ENCODE data around the gene OR52E2. TPM values are rescaled to one million over a fixed set of nuclear protein-coding genes. Genes with fewer than 3 reads are reported as not detected.

OR52E2 gene
- total RNA-seq, 2 donors from 2014 or later, result not detected

DNA sequence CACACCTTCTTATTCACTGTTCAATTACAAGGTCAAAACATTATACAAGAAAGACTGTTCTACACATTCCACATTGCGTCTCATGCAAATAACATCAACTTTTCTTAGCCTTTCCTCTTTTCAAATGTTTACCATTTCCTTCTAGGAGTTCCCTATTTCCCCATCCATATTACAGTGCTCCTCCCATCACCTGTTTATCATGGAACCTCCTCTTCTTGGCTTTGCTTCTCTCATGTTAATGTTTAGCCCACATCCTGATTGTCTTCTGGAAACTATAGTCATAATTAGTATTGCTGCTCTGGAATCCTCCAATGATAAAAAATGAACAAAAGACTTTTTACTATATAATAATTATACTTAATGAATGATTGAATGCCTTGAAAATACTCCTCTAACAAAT is 31.2 kb upstream of the OR52E2 start:
- TF ChIP-seq, protein P1, sequence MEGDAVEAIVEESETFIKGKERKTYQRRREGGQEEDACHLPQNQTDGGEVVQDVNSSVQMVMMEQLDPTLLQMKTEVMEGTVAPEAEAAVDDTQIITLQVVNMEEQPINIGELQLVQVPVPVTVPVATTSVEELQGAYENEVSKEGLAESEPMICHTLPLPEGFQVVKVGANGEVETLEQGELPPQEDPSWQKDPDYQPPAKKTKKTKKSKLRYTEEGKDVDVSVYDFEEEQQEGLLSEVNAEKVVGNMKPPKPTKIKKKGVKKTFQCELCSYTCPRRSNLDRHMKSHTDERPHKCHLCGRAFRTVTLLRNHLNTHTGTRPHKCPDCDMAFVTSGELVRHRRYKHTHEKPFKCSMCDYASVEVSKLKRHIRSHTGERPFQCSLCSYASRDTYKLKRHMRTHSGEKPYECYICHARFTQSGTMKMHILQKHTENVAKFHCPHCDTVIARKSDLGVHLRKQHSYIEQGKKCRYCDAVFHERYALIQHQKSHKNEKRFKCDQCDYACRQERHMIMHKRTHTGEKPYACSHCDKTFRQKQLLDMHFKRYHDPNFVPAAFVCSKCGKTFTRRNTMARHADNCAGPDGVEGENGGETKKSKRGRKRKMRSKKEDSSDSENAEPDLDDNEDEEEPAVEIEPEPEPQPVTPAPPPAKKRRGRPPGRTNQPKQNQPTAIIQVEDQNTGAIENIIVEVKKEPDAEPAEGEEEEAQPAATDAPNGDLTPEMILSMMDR (conservative IDR thresholded peaks at IDR 0.05), result no peak
- Histone ChIP-seq H3K36me3 (ENCODE audit: control insufficient read depth, insufficient read depth, low read length) (no peaks in the 10 kb centered on the region), H3K4me3 (ENCODE audit: low read length) (no peak overlapping the region), H3K9ac (ENCODE audit: extremely low read depth, low read length, poor library complexity, severe bottlenecking) (no peak overlapping the region), H3K27me3 (ENCODE audit: control insufficient read depth, insufficient read depth, low read length, poor library complexity, severe bottlenecking) (no peaks in the 10 kb centered on the region), H3K27ac (ENCODE audit: low read depth, low read length) (no peak overlapping the region), H3K4me1 (ENCODE audit: control insufficient read depth, insufficient read depth, low read length) (peaks cover 2% of the 10 kb centered on the region), H3K9me3 (ENCODE audit: control insufficient read depth, low read length) (no peaks in the 10 kb centered on the region)
- DNase-seq, result no peak
- H3K9me3 Mint-ChIP-seq, result no peaks in the 10 kb centered on the region
- whole genome bisulfite sequencing, 2 experiments (ENCODE audit: insufficient coverage in 1 of 2, insufficient read length in 1 of 2), result 100% methylated on average over 1 of the region's 1 CpG
- no peak overlapping the region for H3K27ac Mint-ChIP-seq
- no peaks in the 10 kb centered on the region for H3K27me3 Mint-ChIP-seq (ENCODE audit: insufficient read depth)
- peaks cover 18% of the 10 kb centered on the region for H3K4me1 Mint-ChIP-seq
- no peak overlapping the region for H3K4me3 Mint-ChIP-seq
- no peaks in the 10 kb centered on the region for H3K36me3 Mint-ChIP-seq (ENCODE audit: low read depth)

DNA sequence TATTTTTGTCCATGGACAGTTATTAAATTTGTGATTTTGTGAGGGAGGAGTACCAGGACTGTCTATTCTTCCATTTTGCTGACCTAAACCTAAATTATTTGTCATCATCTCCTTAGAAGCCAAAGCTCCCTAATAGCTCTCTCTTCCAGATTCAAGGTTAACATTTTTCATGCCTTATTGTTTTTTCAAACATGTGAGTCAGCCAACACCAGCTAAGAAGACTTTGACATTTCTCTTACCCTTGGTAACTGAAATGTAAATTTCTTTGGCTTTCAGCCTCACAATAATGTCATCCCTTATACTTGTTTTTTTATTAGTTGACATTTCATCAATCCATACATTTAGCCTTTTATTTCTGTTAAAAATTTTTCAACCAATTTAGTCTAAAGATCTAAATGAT is 29.1 kb upstream of the OR52E2 start:
- H3K27me3 Mint-ChIP-seq (ENCODE audit: insufficient read depth), result no peaks in the 10 kb centered on the region
- Histone ChIP-seq H3K27ac (ENCODE audit: low read depth, low read length) (no peak overlapping the region), H3K9me3 (ENCODE audit: control insufficient read depth, low read length) (no peaks in the 10 kb centered on the region), H3K4me1 (ENCODE audit: control insufficient read depth, insufficient read depth, low read length) (peaks cover 2% of the 10 kb centered on the region), H3K4me3 (ENCODE audit: low read length) (no peak overlapping the region), H3K27me3 (ENCODE audit: control insufficient read depth, insufficient read depth, low read length, poor library complexity, severe bottlenecking) (no peaks in the 10 kb centered on the region), H3K9ac (ENCODE audit: extremely low read depth, low read length, poor library complexity, severe bottlenecking) (no peak overlapping the region), H3K36me3 (ENCODE audit: control insufficient read depth, insufficient read depth, low read length) (no peaks in the 10 kb centered on the region)
- no peak overlapping the region for H3K4me3 Mint-ChIP-seq
- no peaks in the 10 kb centered on the region for H3K36me3 Mint-ChIP-seq (ENCODE audit: low read depth)
- TF ChIP-seq, protein P1 (conservative IDR thresholded peaks at IDR 0.05), result no peak
- H3K27ac Mint-ChIP-seq, result no peak overlapping the region
- H3K4me1 Mint-ChIP-seq, result peaks cover 18% of the 10 kb centered on the region
- no peaks in the 10 kb centered on the region for H3K9me3 Mint-ChIP-seq
- DNase-seq, result no peak

DNA sequence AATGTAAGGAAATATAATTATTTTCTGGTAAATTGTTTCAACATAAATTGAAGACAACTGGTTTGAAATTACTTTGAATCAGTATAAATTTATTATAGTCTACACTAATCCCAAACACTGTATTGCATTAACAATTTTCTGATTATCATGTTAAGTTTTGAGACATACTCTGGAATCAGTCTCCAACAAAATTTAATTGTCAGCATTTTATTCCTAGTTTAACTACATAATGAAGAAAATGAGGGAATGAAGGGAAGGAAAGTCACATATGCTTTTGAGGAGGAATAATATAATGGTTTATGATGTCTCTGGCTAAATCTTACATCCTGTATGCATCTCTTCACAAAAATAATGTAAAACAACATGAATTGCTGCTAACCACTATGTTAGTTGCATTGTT is 24.2 kb upstream of the OR52E2 start:
- Mint-ChIP-seq H3K27me3 (ENCODE audit: insufficient read depth) (no peaks in the 10 kb centered on the region), H3K4me1 (peaks cover 15% of the 10 kb centered on the region), H3K27ac (no peak overlapping the region), H3K9me3 (no peaks in the 10 kb centered on the region), H3K4me3 (no peak overlapping the region), H3K36me3 (ENCODE audit: low read depth) (no peaks in the 10 kb centered on the region)
- H3K4me3 ChIP-seq (ENCODE audit: low read length), result no peak overlapping the region
- H3K9me3 ChIP-seq (ENCODE audit: control insufficient read depth, low read length), result no peaks in the 10 kb centered on the region
- H3K36me3 ChIP-seq (ENCODE audit: control insufficient read depth, insufficient read depth, low read length), result no peaks in the 10 kb centered on the region
- no peaks in the 10 kb centered on the region for H3K27me3 ChIP-seq (ENCODE audit: control insufficient read depth, insufficient read depth, low read length, poor library complexity, severe bottlenecking)
- TF ChIP-seq, protein P1 (conservative IDR thresholded peaks at IDR 0.05), result no peak
- no peak overlapping the region for H3K27ac ChIP-seq (ENCODE audit: low read depth, low read length)
- H3K4me1 ChIP-seq (ENCODE audit: control insufficient read depth, insufficient read depth, low read length), result no peaks in the 10 kb centered on the region
- H3K9ac ChIP-seq (ENCODE audit: extremely low read depth, low read length, poor library complexity, severe bottlenecking), result no peak overlapping the region
- DNase-seq, result no peak

Measured in endodermal cell (in vitro differentiated cells).